SKM-1 (cell line): ENCODE data around the gene LGSN.
A peak's percentile ranks its signal among the peaks of the same experiment; 100 is the strongest.
"Not testable (repeated sequence)": the region's sequence is repeated elsewhere in the genome, so short reads cannot be mapped to it uniquely, and the experiment has no call there.

Experiments used
- DNase-seq: peaks from one replicate; lab custom pipeline; 2025; ENCODE audit not compliant: unreplicated experiment; lab: John Stamatoyannopoulos, UW

LGSN gene

GRCh38 chr6:63319939-63320338 lies at the start of gene LGSN:
Gene LGSN, minus strand, starts transcription at chr6:63319983. Its CDS starts 40 bp downstream, at chr6:63319943.
- DNase-seq: no peak

GRCh38 chr6:63368347-63368746 lies 48.6 kb upstream of the LGSN start:
- DNase-seq: no peak

GRCh38 chr6:63362500-63363120 lies 42.8 kb upstream of the LGSN start:
- not testable (repeated sequence) for DNase-seq

GRCh38 chr6:63357384-63357783 lies 37.6 kb upstream of the LGSN start:
- not testable (repeated sequence) for DNase-seq

- DNase-seq: no peak
Measured at GRCh38 chr6:63355632-63356031, 35.8 kb upstream of the LGSN start.

- DNase-seq: no peak
Measured at GRCh38 chr6:63353286-63353630, 33.5 kb upstream of the LGSN start.

- DNase-seq: peak; percentile 92
Measured at GRCh38 chr6:63352544-63353285, 32.9 kb upstream of the LGSN start.

- DNase-seq: no peak
Measured at GRCh38 chr6:63352069-63352543, 32.3 kb upstream of the LGSN start.

- no peak for DNase-seq
Measured at GRCh38 chr6:63349401-63349800, 29.6 kb upstream of the LGSN start.

GRCh38 chr6:63348836-63349235 lies 29.1 kb upstream of the LGSN start:
- no peak for DNase-seq

- no peak for DNase-seq
Measured at GRCh38 chr6:63347599-63347998, 27.8 kb upstream of the LGSN start.

GRCh38 chr6:63346217-63346835 lies 26.5 kb upstream of the LGSN start:
- DNase-seq: no peak

- DNase-seq: no peak
Measured at GRCh38 chr6:63340351-63340750, 20.6 kb upstream of the LGSN start.

GRCh38 chr6:63334652-63335051 lies 14.9 kb upstream of the LGSN start:
- not testable (repeated sequence) for DNase-seq

GRCh38 chr6:63333440-63333839 lies 13.7 kb upstream of the LGSN start:
- DNase-seq: no peak

GRCh38 chr6:63326630-63327029 lies 6.8 kb upstream of the LGSN start:
- DNase-seq: not testable (repeated sequence)

GRCh38 chr6:63322981-63323380 lies 3.2 kb upstream of the LGSN start:
- DNase-seq: no peak

GRCh38 chr6:63321821-63322220 lies 2.0 kb upstream of the LGSN start:
- DNase-seq: no peak

GRCh38 chr6:63317641-63318040 lies 2.1 kb downstream of the LGSN start:
- DNase-seq: no peak

- no peak for DNase-seq
Measured at GRCh38 chr6:63316113-63316512, 3.7 kb downstream of the LGSN start.

- no peak for DNase-seq
Measured at GRCh38 chr6:63313111-63313510, 6.7 kb downstream of the LGSN start.

- DNase-seq: peak; percentile 48
Measured at GRCh38 chr6:63307581-63308246, 12.1 kb downstream of the LGSN start.
